ENCODE data around the gene NCK2.

DNA sequence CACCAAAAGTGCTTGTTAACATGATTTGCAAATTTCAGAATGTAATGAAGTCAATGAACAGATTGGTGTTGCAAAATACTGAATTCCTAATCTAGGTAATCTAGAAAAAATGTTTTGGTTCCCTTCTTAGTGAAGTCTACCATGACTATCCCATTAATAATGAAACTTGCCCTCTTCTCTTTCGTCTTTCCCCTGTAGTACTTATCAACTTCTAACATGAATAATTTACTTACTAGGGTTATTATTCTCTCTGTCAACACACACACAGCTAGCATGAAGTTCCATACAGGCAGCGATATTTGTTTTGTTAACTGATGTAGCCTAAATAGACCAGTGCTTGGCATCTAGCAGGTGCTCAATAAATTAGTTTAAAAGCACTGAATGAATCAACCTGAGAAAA is 160.2 kb downstream of the NCK2 start:
- TF ChIP-seq POLR2AphosphoS5 (IDR thresholded peaks at IDR 0.05; ENCODE audit: low read depth, low read length) = no peak
- TF ChIP-seq, protein P1, sequence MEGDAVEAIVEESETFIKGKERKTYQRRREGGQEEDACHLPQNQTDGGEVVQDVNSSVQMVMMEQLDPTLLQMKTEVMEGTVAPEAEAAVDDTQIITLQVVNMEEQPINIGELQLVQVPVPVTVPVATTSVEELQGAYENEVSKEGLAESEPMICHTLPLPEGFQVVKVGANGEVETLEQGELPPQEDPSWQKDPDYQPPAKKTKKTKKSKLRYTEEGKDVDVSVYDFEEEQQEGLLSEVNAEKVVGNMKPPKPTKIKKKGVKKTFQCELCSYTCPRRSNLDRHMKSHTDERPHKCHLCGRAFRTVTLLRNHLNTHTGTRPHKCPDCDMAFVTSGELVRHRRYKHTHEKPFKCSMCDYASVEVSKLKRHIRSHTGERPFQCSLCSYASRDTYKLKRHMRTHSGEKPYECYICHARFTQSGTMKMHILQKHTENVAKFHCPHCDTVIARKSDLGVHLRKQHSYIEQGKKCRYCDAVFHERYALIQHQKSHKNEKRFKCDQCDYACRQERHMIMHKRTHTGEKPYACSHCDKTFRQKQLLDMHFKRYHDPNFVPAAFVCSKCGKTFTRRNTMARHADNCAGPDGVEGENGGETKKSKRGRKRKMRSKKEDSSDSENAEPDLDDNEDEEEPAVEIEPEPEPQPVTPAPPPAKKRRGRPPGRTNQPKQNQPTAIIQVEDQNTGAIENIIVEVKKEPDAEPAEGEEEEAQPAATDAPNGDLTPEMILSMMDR (IDR thresholded peaks at IDR 0.05) = no peak

Data from SK-N-SH (cell line).